Trophoblast cell (in vitro differentiated cells and primary cell): ENCODE data around the gene RGS7.

Source experiments
- DNase-seq, 2 donors: peaks; one replicate each; pipeline ENCODE4 v3.0.0-alpha.2; 2016
- H2AFZ ChIP-seq: 2 replicates; pipeline ENCODE4 v1.6.1; 2013; ENCODE audit warnings: low read length, moderate library complexity, mild to moderate bottlenecking; ENCODE audit not compliant: insufficient read depth, poor library complexity
- H2AK5ac ChIP-seq: 2 replicates; pipeline ENCODE4 v1.6.1; 2013; ENCODE audit warnings: mild to moderate bottlenecking, low read length
- H2BK120ac ChIP-seq: 2 replicates; pipeline ENCODE4 v1.6.1; 2013; ENCODE audit warnings: low read length, mild to moderate bottlenecking, moderate library complexity; ENCODE audit not compliant: insufficient read depth, poor library complexity
- H2BK12ac ChIP-seq: 2 replicates; pipeline ENCODE4 v1.6.1; 2013; ENCODE audit warnings: mild to moderate bottlenecking, low read length, moderate library complexity
- H2BK5ac ChIP-seq: 2 replicates; pipeline ENCODE4 v1.6.1; 2013; ENCODE audit warnings: low read length, low read depth, moderate library complexity, mild to moderate bottlenecking; ENCODE audit not compliant: poor library complexity
- H3K14ac ChIP-seq: 2 replicates; pipeline ENCODE4 v1.6.1; 2013; ENCODE audit warnings: mild to moderate bottlenecking, low read length
- H3K18ac ChIP-seq: 2 replicates; pipeline ENCODE4 v1.6.1; 2013; ENCODE audit warnings: mild to moderate bottlenecking, low read length
- H3K23ac ChIP-seq: 2 replicates; pipeline ENCODE4 v1.6.1; 2013; ENCODE audit warnings: low read length
- H3K27ac ChIP-seq: 2 replicates; pipeline ENCODE4 v1.5.1; 2013; ENCODE audit warnings: low read depth, mild to moderate bottlenecking, inconsistent platforms, low read length, moderate library complexity
- H3K27me3 ChIP-seq: 2 replicates; pipeline ENCODE4 v1.6.1; 2013; ENCODE audit warnings: inconsistent platforms, mild to moderate bottlenecking, low read length, moderate library complexity; ENCODE audit not compliant: insufficient read depth
- H3K36me3 ChIP-seq, 2 experiments: 1 replicate in 1 of 2; 2 replicates in 1 of 2; pipeline ENCODE4 v1.6.1; 2013; ENCODE audit warnings: low read length in 2 of 2, mild to moderate bottlenecking in 2 of 2, moderate library complexity in 1 of 2; ENCODE audit not compliant: insufficient read depth in 2 of 2, control insufficient read depth in 1 of 2
- H3K4ac ChIP-seq: 2 replicates; pipeline ENCODE4 v1.6.1; 2013; ENCODE audit warnings: low read depth, mild to moderate bottlenecking, low read length, moderate library complexity
- H3K4me1 ChIP-seq, 2 experiments: 1 replicate in 1 of 2; 2 replicates in 1 of 2; pipeline ENCODE4 v1.6.1; 2013; ENCODE audit warnings: low read length in 2 of 2, mild to moderate bottlenecking in 2 of 2, moderate library complexity in 1 of 2; ENCODE audit not compliant: insufficient read depth in 2 of 2, control insufficient read depth in 1 of 2
- H3K4me2 ChIP-seq: 2 replicates; pipeline ENCODE4 v1.6.1; 2013; ENCODE audit warnings: inconsistent platforms, mild to moderate bottlenecking, low read length, moderate library complexity
- H3K4me3 ChIP-seq: 2 replicates; pipeline ENCODE4 v1.5.1; 2013; ENCODE audit warnings: mild to moderate bottlenecking, low read depth, low read length, inconsistent platforms
- H3K79me1 ChIP-seq: one replicate; pipeline ENCODE4 v1.6.1; 2013; ENCODE audit warnings: low read length
- H3K79me2 ChIP-seq: 2 replicates; pipeline ENCODE4 v1.6.1; 2013; ENCODE audit warnings: low read length, mild to moderate bottlenecking; ENCODE audit not compliant: control insufficient read depth, insufficient read depth, poor library complexity
- H3K9ac ChIP-seq: 2 replicates; pipeline ENCODE4 v1.6.1; 2013; ENCODE audit warnings: mild to moderate bottlenecking, low read length
- H3K9me3 ChIP-seq: 2 replicates; pipeline ENCODE4 v1.6.1; 2013; ENCODE audit warnings: low read depth, mild to moderate bottlenecking, control low read depth, inconsistent platforms, low read length; ENCODE audit not compliant: insufficient read depth
- H4K12ac ChIP-seq: 2 replicates; pipeline ENCODE4 v1.6.1; 2013; ENCODE audit warnings: low read depth, mild to moderate bottlenecking, low read length, moderate library complexity
- H4K8ac ChIP-seq: 2 replicates; pipeline ENCODE4 v1.6.1; 2013; ENCODE audit warnings: low read depth, mild to moderate bottlenecking, low read length, moderate library complexity
- H4K91ac ChIP-seq: one replicate; pipeline ENCODE4 v1.6.1; 2013; ENCODE audit warnings: low read depth, mild to moderate bottlenecking, low read length, moderate library complexity
- WGBS: extraction: QIAGEN DNeasy Blood & Tissue Kit; methylation state at CpG from one replicate; pipeline ENCODE4 v1.1.7; 2013; ENCODE audit warnings: missing lambda C conversion rate; ENCODE audit not compliant: insufficient read length, insufficient coverage; ENCODE audit errors: extremely low coverage; 5-methylcytosine and 5-hydroxymethylcytosine counted together

Gene RGS7

DNA sequence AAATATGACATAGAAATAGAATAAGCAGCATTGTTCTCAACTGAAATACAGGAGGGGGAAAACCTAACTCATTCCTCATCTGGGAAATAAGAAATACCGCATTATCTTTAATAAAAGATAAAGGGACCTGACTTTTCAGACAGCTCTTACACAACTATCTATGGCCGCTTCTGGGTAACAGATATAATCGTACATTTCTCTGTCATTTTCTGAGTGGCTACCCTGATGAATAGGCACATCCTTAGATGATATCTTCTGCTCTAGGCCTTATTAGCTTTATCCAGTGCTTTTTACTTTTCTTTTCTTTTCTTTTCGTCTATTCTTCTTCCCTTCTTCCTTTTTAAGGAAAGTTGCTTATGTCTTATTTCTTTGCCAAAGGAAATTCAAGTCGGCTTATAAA is 388.1 kb downstream of the RGS7 start:
- H3K79me2 ChIP-seq = no peaks in the 10 kb centered on the region
- no peak overlapping the region for H4K12ac ChIP-seq
- WGBS = no CpG with 5 or more reads among the region's 5 CpGs
- H2AK5ac ChIP-seq = no peak overlapping the region
- no peak overlapping the region for H2BK5ac ChIP-seq
- H3K14ac ChIP-seq = no peak overlapping the region
- no peak overlapping the region for H3K4ac ChIP-seq
- H3K18ac ChIP-seq = no peak overlapping the region
- H3K9ac ChIP-seq = no peak overlapping the region
- no peak overlapping the region for H3K23ac ChIP-seq
- no peaks in the 10 kb centered on the region for H3K9me3 ChIP-seq
- H3K79me1 ChIP-seq = no peaks in the 10 kb centered on the region
- no peak overlapping the region for H4K8ac ChIP-seq
- H2AFZ ChIP-seq = no peak overlapping the region
- H4K91ac ChIP-seq = no peak overlapping the region
- no peak overlapping the region for H3K4me2 ChIP-seq
- no peaks in the 10 kb centered on the region for H3K36me3 ChIP-seq
- H2BK12ac ChIP-seq = no peak overlapping the region
- H3K27ac ChIP-seq = no peak overlapping the region
- no peak overlapping the region for H2BK120ac ChIP-seq
- H3K27me3 ChIP-seq = no peaks in the 10 kb centered on the region
- H3K4me3 ChIP-seq = no peak overlapping the region
- DNase-seq = no peak
- H3K4me1 ChIP-seq = no peaks in the 10 kb centered on the region

DNA sequence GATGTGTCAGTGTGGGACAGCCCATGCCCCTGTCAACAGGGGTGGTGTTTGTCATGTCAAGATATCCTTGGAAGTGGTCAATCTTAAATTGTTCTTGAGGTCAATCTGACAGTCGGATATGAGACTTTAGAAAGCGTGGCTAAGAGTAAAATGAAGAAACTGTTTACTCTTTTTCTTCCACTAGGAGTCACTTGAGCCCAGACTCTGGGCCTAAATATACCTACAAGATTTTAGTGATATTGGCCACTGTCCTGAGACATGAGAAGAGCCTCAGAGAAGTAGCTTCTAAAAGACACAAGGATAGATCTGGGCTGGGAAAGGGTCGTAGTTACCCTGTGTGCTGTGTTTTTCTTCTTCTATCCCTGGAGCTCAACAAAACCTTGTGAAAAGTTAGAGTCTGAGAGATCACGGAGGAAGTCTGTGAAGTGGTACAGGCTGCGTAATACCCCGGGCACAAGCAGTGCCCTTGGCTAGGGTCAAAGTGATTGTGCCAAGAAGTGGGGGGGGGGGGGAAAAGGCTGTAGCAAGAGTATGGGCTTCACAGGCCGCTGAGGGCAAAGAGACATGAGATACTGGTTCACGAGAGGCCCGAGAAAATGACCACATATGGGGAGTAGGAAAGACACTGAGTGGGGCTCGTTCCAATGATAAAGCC is 389.8 kb downstream of the RGS7 start:
- no peak overlapping the region for H3K4ac ChIP-seq
- peak in 1 of 2 donors; percentile 49 for DNase-seq
- no peak overlapping the region for H2BK12ac ChIP-seq
- H3K27me3 ChIP-seq = no peaks in the 10 kb centered on the region
- H3K9ac ChIP-seq = no peak overlapping the region
- H2AFZ ChIP-seq = no peak overlapping the region
- no peaks in the 10 kb centered on the region for H3K4me1 ChIP-seq
- no peak overlapping the region for H2BK5ac ChIP-seq
- H3K79me2 ChIP-seq = no peaks in the 10 kb centered on the region
- no peaks in the 10 kb centered on the region for H3K79me1 ChIP-seq
- no peak overlapping the region for H3K4me2 ChIP-seq
- WGBS = no CpG with 5 or more reads among the region's 10 CpGs
- no peaks in the 10 kb centered on the region for H3K36me3 ChIP-seq
- no peaks in the 10 kb centered on the region for H3K9me3 ChIP-seq
- no peak overlapping the region for H3K4me3 ChIP-seq
- H3K18ac ChIP-seq = no peak overlapping the region
- no peak overlapping the region for H2AK5ac ChIP-seq
- no peak overlapping the region for H3K14ac ChIP-seq
- H4K91ac ChIP-seq = no peak overlapping the region
- H4K12ac ChIP-seq = no peak overlapping the region
- no peak overlapping the region for H3K27ac ChIP-seq
- no peak overlapping the region for H3K23ac ChIP-seq
- H4K8ac ChIP-seq = no peak overlapping the region
- H2BK120ac ChIP-seq = no peak overlapping the region

DNA sequence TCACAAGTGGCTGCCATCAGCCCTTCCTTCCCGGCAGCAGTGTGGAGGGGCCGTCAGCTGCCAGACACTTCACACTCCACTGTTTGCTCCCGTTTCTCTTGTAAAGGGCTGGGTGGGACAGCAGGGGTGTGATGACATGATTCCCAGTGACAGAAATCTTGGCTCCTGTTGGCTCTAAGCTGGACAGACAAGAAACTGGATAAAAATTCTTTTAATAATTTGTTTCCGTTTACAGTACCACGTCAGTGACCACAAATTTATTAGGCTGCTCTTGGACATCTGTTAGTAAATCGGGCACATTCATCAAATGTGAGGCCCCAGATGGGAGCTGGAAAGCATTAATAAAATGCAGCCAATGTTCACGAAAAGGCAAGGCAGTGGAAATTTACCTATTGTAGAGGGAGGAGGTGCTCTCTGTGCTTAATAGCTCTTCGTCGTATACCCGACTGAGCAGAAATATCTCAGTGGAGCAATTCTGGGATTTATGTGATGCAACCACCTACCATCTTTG is 391.4 kb downstream of the RGS7 start:
- Histone ChIP-seq H3K27me3 (no peaks in the 10 kb centered on the region), H3K4me1 (no peaks in the 10 kb centered on the region), H3K79me1 (no peaks in the 10 kb centered on the region), H4K8ac (no peak overlapping the region), H2AFZ (no peak overlapping the region), H3K79me2 (no peaks in the 10 kb centered on the region), H2BK12ac (no peak overlapping the region), H3K9ac (no peak overlapping the region), H3K9me3 (no peaks in the 10 kb centered on the region), H4K12ac (no peak overlapping the region), H2BK120ac (no peak overlapping the region), H3K27ac (no peak overlapping the region), H3K4ac (no peak overlapping the region), H3K23ac (no peak overlapping the region), H3K18ac (no peak overlapping the region), H4K91ac (no peak overlapping the region), H2AK5ac (no peak overlapping the region), H3K36me3 (no peaks in the 10 kb centered on the region), H3K4me3 (no peak overlapping the region), H3K4me2 (no peak overlapping the region), H2BK5ac (no peak overlapping the region), H3K14ac (no peak overlapping the region)
- no CpG with 5 or more reads among the region's 10 CpGs for WGBS
- DNase-seq = no peak

DNA sequence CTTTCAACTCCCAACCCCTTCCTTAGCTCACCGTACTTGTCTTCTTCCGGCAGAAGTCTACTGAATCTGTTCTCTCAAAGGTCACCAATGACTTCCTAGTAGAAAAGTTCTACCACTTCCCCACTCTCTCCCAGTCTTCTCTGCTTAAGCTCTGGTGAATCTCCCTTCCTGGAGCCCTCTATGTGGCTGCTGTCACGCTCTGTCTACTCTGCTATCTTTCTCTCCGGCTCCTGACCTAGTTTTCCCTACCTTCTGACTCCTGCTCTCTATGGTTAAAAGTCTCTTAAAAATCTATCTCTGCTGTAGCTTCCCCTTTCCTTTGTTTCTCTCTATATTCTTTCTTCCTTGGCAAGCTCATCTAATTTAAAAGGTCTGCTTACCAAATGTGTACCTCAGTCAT is 394.9 kb downstream of the RGS7 start:
- no peak overlapping the region for H2BK5ac ChIP-seq
- no peak for DNase-seq
- H3K36me3 ChIP-seq = no peaks in the 10 kb centered on the region
- H4K8ac ChIP-seq = no peak overlapping the region
- H3K79me2 ChIP-seq = no peaks in the 10 kb centered on the region
- H3K4ac ChIP-seq = no peak overlapping the region
- H3K9ac ChIP-seq = no peak overlapping the region
- H3K4me2 ChIP-seq = no peak overlapping the region
- H3K79me1 ChIP-seq = no peaks in the 10 kb centered on the region
- H3K18ac ChIP-seq = no peak overlapping the region
- H3K4me1 ChIP-seq = no peaks in the 10 kb centered on the region
- no peak overlapping the region for H2AK5ac ChIP-seq
- H2BK12ac ChIP-seq = no peak overlapping the region
- H2BK120ac ChIP-seq = no peak overlapping the region
- H3K9me3 ChIP-seq = no peaks in the 10 kb centered on the region
- no peak overlapping the region for H4K12ac ChIP-seq
- no peak overlapping the region for H2AFZ ChIP-seq
- H3K27me3 ChIP-seq = no peaks in the 10 kb centered on the region
- no peak overlapping the region for H3K4me3 ChIP-seq
- H3K14ac ChIP-seq = no peak overlapping the region
- no peak overlapping the region for H3K23ac ChIP-seq
- WGBS = no CpG with 5 or more reads among the region's 4 CpGs
- no peak overlapping the region for H3K27ac ChIP-seq
- no peak overlapping the region for H4K91ac ChIP-seq
